ENCODE results near the gene PTPRD. TPM values are rescaled to one million over a fixed set of nuclear protein-coding genes. Genes with fewer than 3 reads are reported as not detected.

The PTPRD gene
- total and polyA plus RNA-seq, 9 of the 15 experiments (the other 6 are each of a cell fraction or from before 2014, with no cell fraction given) = 0.11 TPM; not detected in 8

- no peak for DNase-seq (ENCODE audit: extremely low read depth in 1 of 4, low spot score in 3 of 4)
- H2AFZ ChIP-seq (ENCODE audit: low read depth, low read length) = no peak overlapping the region
- FAIRE-seq = no peak
- ChIA-PET CTCF (ENCODE audit: low intra/inter-chr PET ratio) (no interaction called here), POLR2A (no interaction called here)
- H3K4me2 ChIP-seq (ENCODE audit: insufficient read depth, low read length) = no peak overlapping the region
- H4K20me1 ChIP-seq (replicated peaks; ENCODE audit: control insufficient read depth, insufficient read depth, low read length) = no peaks in the 10 kb centered on the region
- no peaks in the 10 kb centered on the region for H3K36me3 ChIP-seq (ENCODE audit: control insufficient read depth, insufficient read depth, low read length)
- WGBS (ENCODE audit: insufficient coverage, low coverage, missing lambda C conversion rate) = 0% methylated on average over 1 of the region's 1 CpG
- no peaks in the 10 kb centered on the region for H3K9me3 ChIP-seq (replicated peaks; ENCODE audit: control insufficient read depth, insufficient read depth, low read depth, low read length)
- H3K9me1 ChIP-seq (ENCODE audit: control insufficient read depth, insufficient read depth, low read length) = no peaks in the 10 kb centered on the region
- no peak overlapping the region for H3K4me3 ChIP-seq
- intact Hi-C loops (cut with micrococcal nuclease) = no loop called here
- ATAC-seq = no peak
- BruUV-seq (replicated peaks) = no TSS peak
- H3K27ac ChIP-seq (ENCODE audit: extremely low read depth, low read depth, low read length) = no peak overlapping the region
- no peaks in the 10 kb centered on the region for H3K4me1 ChIP-seq (replicated peaks in 1 of 2; ENCODE audit: control insufficient read depth in 2 of 2, insufficient read depth in 2 of 2, low read length in 2 of 2)
- H3K79me2 ChIP-seq (ENCODE audit: control insufficient read depth, insufficient read depth, low read length) = no peaks in the 10 kb centered on the region
- in situ Hi-C loops (cut with MboI) = no loop called here
- TF ChIP-seq EP300 (IDR thresholded peaks at IDR 0.05; ENCODE audit: low read length) (no peak), CUX1 (CRISPR knock-in tag; IDR thresholded peaks at IDR 0.05) (no peak), ARID1B (IDR thresholded peaks at IDR 0.05) (no peak), YBX1 (IDR thresholded peaks at IDR 0.05) (no peak), TAF1 (IDR thresholded peaks at IDR 0.05; ENCODE audit: control insufficient read depth, extremely low read depth, insufficient read depth, low read length, severe bottlenecking) (no peak)
- H3K9ac ChIP-seq (ENCODE audit: insufficient read depth in 1 of 2, low read depth in 2 of 2, low read length in 2 of 2) = no peak overlapping the region
- H3K27me3 ChIP-seq (ENCODE audit: control insufficient read depth in 2 of 2, insufficient read depth in 2 of 2, low read length in 2 of 2) = no peaks in the 10 kb centered on the region
Measured at GRCh38 chr9:9746826-9747225, 866.0 kb downstream of the PTPRD start.
